CD4-positive, alpha-beta T cell treated with Interleukin-17A for 1 hour (primary cell): ENCODE data around the gene ADAMTS17.
"Not testable (repeated sequence)": the region's sequence is repeated elsewhere in the genome, so short reads cannot be mapped to it uniquely, and the experiment has no call there.

ENCODE experiments used
- DNase-seq: peaks from one replicate; pipeline ENCODE4 v3.0.0-alpha.2; 2020

ADAMTS17 gene

DNA sequence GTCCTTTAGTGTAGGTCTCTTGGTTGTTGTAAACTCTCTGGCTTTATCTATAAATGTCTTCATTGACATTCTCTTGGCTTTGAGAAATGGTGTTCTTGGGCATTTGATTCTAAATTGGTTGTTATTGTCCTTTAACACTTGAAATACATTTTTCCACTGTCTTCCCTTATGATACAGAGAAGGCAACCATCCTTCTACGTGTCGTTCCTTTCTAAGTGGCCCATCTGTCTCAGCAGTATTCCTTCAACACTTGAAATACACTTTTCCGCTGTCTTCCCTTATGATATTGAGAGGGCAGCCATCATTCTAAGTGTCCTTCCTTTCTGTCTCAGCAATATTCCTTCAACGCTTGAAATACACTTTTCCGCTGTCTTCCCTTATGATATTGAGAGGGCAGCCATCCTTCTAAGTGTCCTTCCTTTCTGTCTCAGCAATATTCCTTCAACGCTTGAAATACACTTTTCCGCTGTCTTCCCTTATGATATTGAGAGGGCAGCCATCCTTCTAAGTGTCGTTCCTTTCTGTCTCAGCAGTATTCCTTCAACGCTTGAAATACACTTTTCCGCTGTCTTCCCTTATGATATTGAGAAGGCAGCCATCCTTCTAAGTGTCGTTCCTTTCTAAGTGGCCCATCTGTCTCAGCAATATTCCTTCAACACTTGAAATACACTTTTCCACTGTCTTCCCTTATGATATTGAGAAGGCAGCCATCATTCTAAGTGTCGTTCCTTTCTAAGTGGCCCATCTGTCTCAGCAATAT lies 275.1 kb downstream of the ADAMTS17 start:
- DNase-seq: not testable (repeated sequence)

DNA sequence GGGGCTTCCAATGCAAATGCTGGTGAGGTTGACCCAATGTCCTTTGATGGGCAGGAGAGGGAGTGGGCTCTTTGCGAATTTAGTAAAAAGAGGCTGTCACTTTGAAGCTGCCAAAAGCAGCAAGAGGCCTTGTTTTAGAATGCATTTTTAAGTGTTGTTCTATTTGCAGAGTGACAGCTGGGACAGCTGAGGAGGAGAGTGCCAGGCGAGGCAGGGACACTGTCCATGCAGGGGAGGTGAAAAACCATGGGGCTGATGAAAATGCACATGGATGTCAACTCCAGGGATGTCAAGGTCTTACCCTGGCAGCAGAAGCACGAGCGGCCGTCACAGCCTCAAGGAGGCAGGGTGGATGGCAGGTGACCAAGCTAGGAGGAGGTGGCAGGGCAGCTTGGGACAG lies 279.8 kb downstream of the ADAMTS17 start:
- DNase-seq: no peak

DNA sequence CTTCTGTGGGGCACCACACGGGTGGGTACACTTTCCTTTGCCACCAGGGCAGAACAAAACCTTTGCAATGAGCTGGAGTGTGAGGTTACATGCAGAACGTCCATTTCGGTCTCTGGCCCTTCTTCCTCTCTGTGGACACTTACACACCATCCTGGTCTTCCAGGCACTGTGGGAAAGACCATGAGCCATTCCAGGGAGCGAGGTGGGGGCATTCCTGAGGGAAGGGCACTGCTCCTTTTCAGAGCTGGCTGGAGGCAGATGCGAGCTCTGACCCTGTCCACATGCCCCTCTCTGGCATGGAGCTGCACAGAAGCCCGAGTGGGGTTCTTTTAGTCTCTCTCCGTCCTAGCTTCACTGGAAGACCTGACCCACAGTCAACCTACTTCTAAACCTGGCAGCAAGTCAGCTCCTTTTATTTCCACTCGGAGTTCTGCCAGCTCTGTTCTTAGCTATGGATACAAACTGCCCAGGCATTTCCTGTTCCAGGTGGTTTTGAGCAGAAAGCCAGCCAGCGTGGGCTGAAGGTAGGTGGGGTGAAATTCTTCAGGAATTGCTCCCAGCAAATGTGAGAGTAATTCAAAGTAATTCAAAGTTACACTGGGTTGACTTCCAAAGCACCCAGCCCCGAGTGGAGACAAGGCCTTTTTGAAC lies 281.4 kb downstream of the ADAMTS17 start:
- DNase-seq: no peak

- no peak for DNase-seq
Observed at GRCh38 chr15:100059521-100059920, 282.3 kb downstream of the ADAMTS17 start.

GRCh38 chr15:100059094-100059493 lies 282.7 kb downstream of the ADAMTS17 start:
- DNase-seq: no peak

GRCh38 chr15:100058458-100058857 lies 283.3 kb downstream of the ADAMTS17 start:
- DNase-seq: no peak

GRCh38 chr15:100057281-100057680 lies 284.5 kb downstream of the ADAMTS17 start:
- no peak for DNase-seq

- DNase-seq: no peak
Observed at GRCh38 chr15:100056411-100057072, 285.2 kb downstream of the ADAMTS17 start.

- no peak for DNase-seq
Observed at GRCh38 chr15:100055821-100056220, 286.0 kb downstream of the ADAMTS17 start.

GRCh38 chr15:100054539-100054938 lies 287.2 kb downstream of the ADAMTS17 start:
- no peak for DNase-seq

- no peak for DNase-seq
Observed at GRCh38 chr15:100053474-100054121, 288.2 kb downstream of the ADAMTS17 start.

- DNase-seq: no peak
Observed at GRCh38 chr15:100052716-100053473, 288.9 kb downstream of the ADAMTS17 start.

- DNase-seq: no peak
Observed at GRCh38 chr15:100050877-100051786, 290.6 kb downstream of the ADAMTS17 start.

DNA sequence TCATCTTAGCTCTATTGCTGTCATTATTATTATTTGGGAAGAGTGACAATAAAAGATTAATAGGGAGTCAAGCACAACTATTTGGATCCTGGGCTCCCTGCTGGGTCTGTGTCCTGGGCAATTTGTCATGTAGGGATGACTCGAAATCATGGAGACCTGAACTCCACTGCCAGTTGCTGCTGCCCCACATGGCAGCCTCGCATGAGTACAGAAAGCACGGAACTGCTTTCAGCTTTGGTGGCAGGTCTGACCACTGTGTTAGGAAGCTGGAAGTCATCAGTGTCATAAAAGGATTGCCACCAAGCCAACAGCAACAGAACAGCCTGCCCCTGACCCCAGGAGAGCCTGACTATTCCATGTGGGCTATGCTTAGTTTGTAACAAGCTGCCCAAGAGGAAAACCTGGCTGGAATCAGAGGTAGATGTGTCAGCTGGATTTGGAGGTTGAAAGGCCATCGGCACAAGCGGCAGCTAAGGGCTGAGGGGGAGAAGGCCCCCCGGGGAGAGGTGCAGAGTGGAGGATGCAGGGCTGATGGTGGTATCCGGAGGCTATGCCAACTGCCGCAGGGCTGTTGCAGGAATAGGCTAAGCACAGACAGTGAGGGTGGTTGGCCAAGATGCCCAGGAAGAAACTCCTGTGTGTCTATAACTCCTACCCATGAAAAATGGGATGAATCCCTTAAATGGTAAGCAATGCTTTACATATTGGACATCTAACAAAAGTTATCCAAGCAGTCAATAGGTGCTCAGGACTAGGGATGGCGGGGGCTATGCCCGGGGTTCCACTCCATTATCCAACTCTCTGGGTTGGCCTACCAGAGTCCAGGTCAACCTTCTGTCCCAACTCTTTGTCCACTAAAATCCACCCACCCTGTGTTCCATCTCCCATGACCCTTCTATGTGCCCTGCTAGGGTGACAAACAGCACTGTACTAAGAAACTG lies 291.6 kb downstream of the ADAMTS17 start:
- no peak for DNase-seq

DNA sequence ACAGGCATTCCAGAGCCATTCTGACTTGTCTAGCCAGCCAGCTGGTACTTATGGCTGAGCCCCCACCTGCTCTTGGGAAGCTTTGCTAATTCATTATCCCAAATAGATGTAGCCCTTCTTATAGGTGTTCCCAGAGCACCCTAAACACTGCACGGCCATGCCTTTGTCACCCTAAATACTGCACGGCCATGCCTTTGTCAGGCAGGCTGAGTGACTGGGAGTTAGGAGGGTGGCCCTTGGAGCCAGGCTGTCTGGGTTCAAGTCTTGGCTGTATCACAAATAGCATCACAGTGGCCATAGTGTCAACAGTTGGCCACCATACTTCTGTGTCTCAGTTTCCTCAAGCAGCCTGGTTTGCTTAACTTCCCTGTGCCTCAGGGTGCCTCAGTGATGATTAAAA lies 292.3 kb downstream of the ADAMTS17 start:
- DNase-seq: no peak

GRCh38 chr15:100048736-100049135 lies 293.0 kb downstream of the ADAMTS17 start:
- DNase-seq: no peak

GRCh38 chr15:100043692-100044091 lies 298.1 kb downstream of the ADAMTS17 start:
- DNase-seq: no peak

DNA sequence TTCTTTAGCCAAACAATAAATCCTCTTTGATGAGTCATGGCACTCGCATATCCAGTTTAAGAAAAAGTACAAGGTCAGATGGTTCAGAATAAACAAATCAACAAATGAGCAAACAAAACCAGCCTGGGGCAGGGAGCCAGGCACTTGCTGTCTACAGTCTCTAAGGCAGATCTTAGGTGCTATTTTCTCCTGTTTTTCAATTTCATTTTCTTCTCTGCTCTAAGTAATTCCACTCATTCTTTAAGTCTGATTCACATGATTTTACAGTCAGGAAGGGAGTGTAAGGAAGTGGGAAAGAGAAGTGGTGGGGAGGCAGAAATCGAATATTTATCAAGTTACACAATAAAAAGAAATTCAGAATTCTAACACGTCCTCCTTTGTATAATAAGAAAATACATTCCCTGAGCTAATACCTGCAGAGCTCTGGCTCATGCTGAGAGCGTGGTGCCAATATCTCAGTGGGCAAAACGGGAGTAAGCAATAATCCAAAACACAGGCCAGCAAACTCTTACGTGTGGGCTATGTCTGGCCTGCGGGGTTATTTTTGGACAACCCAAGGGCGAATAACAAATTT lies 298.6 kb downstream of the ADAMTS17 start:
- DNase-seq: no peak

DNA sequence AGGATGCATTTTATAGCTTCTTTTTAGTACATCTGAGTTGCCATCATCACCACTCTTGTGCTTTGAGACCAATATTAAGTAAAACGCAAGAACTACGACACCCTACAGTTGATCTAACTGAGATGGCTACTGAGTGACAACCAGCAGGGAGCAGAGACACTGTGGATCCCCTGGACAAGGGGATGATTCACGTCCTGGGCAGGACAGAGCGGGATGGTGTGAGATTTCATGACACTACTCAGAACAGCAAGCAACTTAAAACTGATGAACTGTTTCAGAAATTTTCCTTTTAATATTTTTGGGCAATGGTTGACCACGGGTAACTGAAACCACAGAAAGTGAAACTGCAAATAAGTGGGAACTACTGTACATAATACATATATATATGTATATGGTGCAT lies 299.2 kb downstream of the ADAMTS17 start:
- no peak for DNase-seq
